Esophagus muscularis mucosa (tissue), 4 donors: Measurements from ENCODE around the gene CNTNAP4.

ENCODE experiments used
- CTCF ChIP-seq, 3 experiments: fragments of 200-600 bp in 2 of 3; fragments of 450-650 bp in 1 of 3; sonication (generic) in 2 of 3; IDR thresholded peaks; one replicate each; pipeline ENCODE4 v1.5.1; 2017 to 2019; ENCODE audit warnings: antibody characterized with exemption in 3 of 3, mild to moderate bottlenecking in 2 of 3, moderate library complexity in 1 of 3
- EP300 ChIP-seq: sonication (generic); formaldehyde crosslinking; IDR thresholded peaks from one replicate; pipeline ENCODE4 v1.6.1; 2017; ENCODE audit warnings: antibody characterized with exemption
- POLR2A ChIP-seq: fragments of 450-650 bp; IDR thresholded peaks from one replicate; pipeline ENCODE4 v1.6.1; 2017; ENCODE audit warnings: antibody characterized with exemption, moderate library complexity, mild to moderate bottlenecking, low read depth

- TF ChIP-seq EP300 (no peak), CTCF (IDR thresholded peaks at IDR 0.05) (no peak), POLR2A (no peak)
Measured at GRCh38 chr16:76371441-76371840, 94.2 kb downstream of the CNTNAP4 start.
